Esophagus muscularis mucosa (tissue), 3 donors: ENCODE results near the gene AAGAB.

Experiments used
- POLR2A ChIP-seq: fragments of 450-650 bp; IDR thresholded peaks from one replicate; pipeline ENCODE4 v1.6.1; 2017; ENCODE audit warnings: antibody characterized with exemption, moderate library complexity, mild to moderate bottlenecking, low read depth
- TF ChIP-seq, protein P1 (sequence below), 3 experiments: fragments of 200-600 bp in 2 of 3; fragments of 450-650 bp in 1 of 3; sonication (generic) in 2 of 3; IDR thresholded peaks; one replicate each; pipeline ENCODE4 v1.5.1; 2017 to 2019; ENCODE audit warnings: antibody characterized with exemption in 3 of 3, mild to moderate bottlenecking in 2 of 3, moderate library complexity in 1 of 3

DNA sequence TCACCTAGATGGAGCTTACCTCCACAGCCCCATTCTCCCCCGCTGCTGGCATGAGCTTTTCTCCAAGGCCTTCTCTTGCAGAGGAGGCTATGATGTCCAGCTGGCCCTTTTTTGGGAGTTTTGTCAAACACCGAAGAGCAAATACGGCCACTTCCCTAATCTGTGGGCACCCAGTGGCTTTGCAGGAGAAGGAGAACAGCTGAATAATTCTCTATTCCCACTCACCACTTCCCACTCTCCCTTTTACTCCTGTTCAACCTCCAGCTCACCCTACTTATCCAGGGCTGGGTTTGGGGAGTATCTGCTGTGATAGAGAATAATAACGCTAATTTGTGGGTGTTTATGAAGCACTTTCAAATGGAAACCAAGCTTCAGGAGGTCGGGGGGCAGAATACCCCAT is 93.0 kb downstream of the AAGAB start:
- TF ChIP-seq, protein P1, sequence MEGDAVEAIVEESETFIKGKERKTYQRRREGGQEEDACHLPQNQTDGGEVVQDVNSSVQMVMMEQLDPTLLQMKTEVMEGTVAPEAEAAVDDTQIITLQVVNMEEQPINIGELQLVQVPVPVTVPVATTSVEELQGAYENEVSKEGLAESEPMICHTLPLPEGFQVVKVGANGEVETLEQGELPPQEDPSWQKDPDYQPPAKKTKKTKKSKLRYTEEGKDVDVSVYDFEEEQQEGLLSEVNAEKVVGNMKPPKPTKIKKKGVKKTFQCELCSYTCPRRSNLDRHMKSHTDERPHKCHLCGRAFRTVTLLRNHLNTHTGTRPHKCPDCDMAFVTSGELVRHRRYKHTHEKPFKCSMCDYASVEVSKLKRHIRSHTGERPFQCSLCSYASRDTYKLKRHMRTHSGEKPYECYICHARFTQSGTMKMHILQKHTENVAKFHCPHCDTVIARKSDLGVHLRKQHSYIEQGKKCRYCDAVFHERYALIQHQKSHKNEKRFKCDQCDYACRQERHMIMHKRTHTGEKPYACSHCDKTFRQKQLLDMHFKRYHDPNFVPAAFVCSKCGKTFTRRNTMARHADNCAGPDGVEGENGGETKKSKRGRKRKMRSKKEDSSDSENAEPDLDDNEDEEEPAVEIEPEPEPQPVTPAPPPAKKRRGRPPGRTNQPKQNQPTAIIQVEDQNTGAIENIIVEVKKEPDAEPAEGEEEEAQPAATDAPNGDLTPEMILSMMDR (IDR thresholded peaks at IDR 0.05), result no peak
- no peak for TF ChIP-seq POLR2A
